Activated CD8-positive, alpha-beta memory T cell treated with anti-CD3 and anti-CD28 coated beads for 36 hours (primary cell): Measurements from ENCODE around the gene NMNAT3. TPM values are rescaled to one million over a fixed set of nuclear protein-coding genes. Genes with fewer than 3 reads are reported as not detected.

ENCODE experiments used
- CTCF ChIA-PET: fragments of 350-600 bp; sonication (Branson Sonifier 250); formaldehyde crosslinking; loops from one replicate; lab custom pipeline; 2021; ENCODE audit warnings: antibody characterized with exemption; lab: Charles Lee
- POLR2A ChIA-PET: fragments of 350-600 bp; sonication (Branson Sonifier 250); formaldehyde crosslinking; loops from one replicate; lab custom pipeline; 2021; ENCODE audit warnings: antibody characterized with exemption; lab: Charles Lee
- total RNA-seq, 2 experiments: library from RNA; stranded (reverse); gene quantifications; one replicate each; pipeline ENCODE4 v1.2.3, GENCODE V29; 2021

NMNAT3 gene
- total RNA-seq, 2 experiments from 2014 or later, result 1.6 to 2.0 TPM

- CTCF ChIA-PET, result no interaction called here
- POLR2A ChIA-PET, result interaction anchor here (0.5 kb wide), 1 partner anchor 1174 kb away, joined by 3 read pairs; no protein-coding TSS in a partner anchor
Observed at GRCh38 chr3:139646512-139646911, 31.3 kb downstream of the NMNAT3 start.

- CTCF ChIA-PET, result no interaction called here
Observed at GRCh38 chr3:139642996-139643395, 34.8 kb downstream of the NMNAT3 start.

GRCh38 chr3:139640456-139640855, 37.3 kb downstream of the NMNAT3 start:
- CTCF ChIA-PET, result no interaction called here
- POLR2A ChIA-PET, result no interaction called here

More at GRCh38 chr3:139642996-139643395, 34.8 kb downstream of the NMNAT3 start:
- POLR2A ChIA-PET, result no interaction called here

- ChIA-PET POLR2A (no interaction called here), CTCF (no interaction called here)
Observed at GRCh38 chr3:139639662-139640061, 38.1 kb downstream of the NMNAT3 start.

- ChIA-PET POLR2A (no interaction called here), CTCF (no interaction called here)
Observed at GRCh38 chr3:139638518-139638917, 39.3 kb downstream of the NMNAT3 start.

- ChIA-PET POLR2A (no interaction called here), CTCF (no interaction called here)
Observed at GRCh38 chr3:139636511-139636910, 41.3 kb downstream of the NMNAT3 start.

- ChIA-PET POLR2A (no interaction called here), CTCF (no interaction called here)
Observed at GRCh38 chr3:139634111-139634635, 43.6 kb downstream of the NMNAT3 start.

GRCh38 chr3:139633511-139633910, 44.3 kb downstream of the NMNAT3 start:
- POLR2A ChIA-PET, result no interaction called here
- CTCF ChIA-PET, result no interaction called here

GRCh38 chr3:139630542-139630941, 47.2 kb downstream of the NMNAT3 start:
- CTCF ChIA-PET, result no interaction called here
- POLR2A ChIA-PET, result no interaction called here

- POLR2A ChIA-PET, result no interaction called here
- CTCF ChIA-PET, result interaction anchor here (0.6 kb wide), 1 partner anchor 33 kb away, joined by 3 read pairs; no protein-coding TSS in a partner anchor
Observed at GRCh38 chr3:139629033-139629432, 48.7 kb downstream of the NMNAT3 start.

- ChIA-PET POLR2A (no interaction called here), CTCF (no interaction called here)
Observed at GRCh38 chr3:139627759-139628158, 50.0 kb downstream of the NMNAT3 start.

GRCh38 chr3:139620438-139620837, 57.3 kb downstream of the NMNAT3 start:
- CTCF ChIA-PET, result no interaction called here
- POLR2A ChIA-PET, result interaction anchor here (0.7 kb wide), 1 partner anchor 704 kb away, joined by 3 read pairs; no protein-coding TSS in a partner anchor

GRCh38 chr3:139619484-139619883, 58.3 kb downstream of the NMNAT3 start:
- ChIA-PET POLR2A (no interaction called here), CTCF (no interaction called here)

- CTCF ChIA-PET, result no interaction called here
Observed at GRCh38 chr3:139617672-139618268, 60.0 kb downstream of the NMNAT3 start.

GRCh38 chr3:139611528-139611927, 66.2 kb downstream of the NMNAT3 start:
- POLR2A ChIA-PET, result no interaction called here

More at GRCh38 chr3:139617672-139618268, 60.0 kb downstream of the NMNAT3 start:
- POLR2A ChIA-PET, result no interaction called here

GRCh38 chr3:139610886-139611285, 66.9 kb downstream of the NMNAT3 start:
- ChIA-PET POLR2A (no interaction called here), CTCF (no interaction called here)

More at GRCh38 chr3:139611528-139611927, 66.2 kb downstream of the NMNAT3 start:
- CTCF ChIA-PET, result no interaction called here

- CTCF ChIA-PET, result no interaction called here
- POLR2A ChIA-PET, result no interaction called here
Observed at GRCh38 chr3:139608924-139609323, 68.8 kb downstream of the NMNAT3 start.

GRCh38 chr3:139608108-139608380, 69.7 kb downstream of the NMNAT3 start:
- ChIA-PET POLR2A (no interaction called here), CTCF (no interaction called here)

GRCh38 chr3:139607257-139608107, 70.3 kb downstream of the NMNAT3 start:
- CTCF ChIA-PET, result no interaction called here
- POLR2A ChIA-PET, result no interaction called here

GRCh38 chr3:139602003-139602402, 75.8 kb downstream of the NMNAT3 start:
- ChIA-PET POLR2A (no interaction called here), CTCF (no interaction called here)
